Mucosa of rectum (tissue), 2 donors: ENCODE data around the gene GGT6.
A peak's percentile ranks its signal among the peaks of the same experiment; 100 is the strongest.

ENCODE experiments used
- H3K27ac ChIP-seq, 2 donors: one replicate each; pipeline ENCODE4 v1.7.0; 2013; ENCODE audit warnings: inconsistent platforms in 2 of 2, low read depth in 2 of 2, low read length in 2 of 2
- H3K27me3 ChIP-seq, 2 donors: one replicate each; pipeline ENCODE4 v1.7.0; 2013; ENCODE audit warnings: low read length in 2 of 2; ENCODE audit not compliant: control insufficient read depth in 2 of 2, insufficient read depth in 2 of 2
- H3K36me3 ChIP-seq, 2 donors: one replicate each; pipeline ENCODE4 v1.7.0; 2013; ENCODE audit warnings: low read length in 2 of 2; ENCODE audit not compliant: control insufficient read depth in 2 of 2, insufficient read depth in 2 of 2
- H3K4me1 ChIP-seq, 2 donors: one replicate each; pipeline ENCODE4 v1.7.0; 2013; ENCODE audit warnings: low read length in 2 of 2, mild to moderate bottlenecking in 1 of 2; ENCODE audit not compliant: control insufficient read depth in 2 of 2, insufficient read depth in 2 of 2
- H3K4me3 ChIP-seq, 2 donors: one replicate each; pipeline ENCODE4 v1.7.0; 2013; ENCODE audit warnings: low read length in 2 of 2
- H3K9ac ChIP-seq, 2 donors: one replicate each; pipeline ENCODE4 v1.7.0; 2013; ENCODE audit warnings: low read length in 2 of 2, low read depth in 1 of 2, mild to moderate bottlenecking in 1 of 2
- H3K9me3 ChIP-seq, 2 donors: one replicate each; pipeline ENCODE4 v1.7.0; 2013; ENCODE audit warnings: low read length in 2 of 2; ENCODE audit not compliant: control insufficient read depth in 2 of 2
- donor health status: healthy.
- donor health status: Normal muscosa, but diverticular disease.

The GGT6 gene

GRCh38 chr17:4576729-4577322, 16.4 kb upstream of the GGT6 start:
- Histone ChIP-seq H3K9ac (no peak overlapping the region), H3K4me1 (no peaks in the 10 kb centered on the region), H3K9me3 (no peaks in the 10 kb centered on the region), H3K27ac (no peak overlapping the region), H3K27me3 (peaks cover 4 to 8% of the 10 kb centered on the region in 2 donors), H3K36me3 (no peaks in the 10 kb centered on the region), H3K4me3 (no peak overlapping the region)

GRCh38 chr17:4576161-4576558, 15.8 kb upstream of the GGT6 start:
- no peaks in the 10 kb centered on the region for H3K4me1 ChIP-seq
- H3K27me3 ChIP-seq = peaks cover 0 to 2% of the 10 kb centered on the region in 2 donors
- no peaks in the 10 kb centered on the region for H3K36me3 ChIP-seq
- no peak overlapping the region for H3K27ac ChIP-seq
- no peaks in the 10 kb centered on the region for H3K9me3 ChIP-seq
- no peak overlapping the region for H3K9ac ChIP-seq
- no peak overlapping the region for H3K4me3 ChIP-seq

GRCh38 chr17:4574448-4575045, 14.2 kb upstream of the GGT6 start:
- H3K4me1 ChIP-seq = no peaks in the 10 kb centered on the region
- H3K36me3 ChIP-seq = no peaks in the 10 kb centered on the region
- H3K9me3 ChIP-seq = no peaks in the 10 kb centered on the region
- no peak overlapping the region for H3K4me3 ChIP-seq
- no peaks in the 10 kb centered on the region for H3K27me3 ChIP-seq
- no peak overlapping the region for H3K9ac ChIP-seq
- no peak overlapping the region for H3K27ac ChIP-seq

- H3K9ac ChIP-seq = no peak overlapping the region
- H3K4me3 ChIP-seq = no peak overlapping the region
- H3K4me1 ChIP-seq = no peaks in the 10 kb centered on the region
- no peaks in the 10 kb centered on the region for H3K27me3 ChIP-seq
- H3K36me3 ChIP-seq = no peaks in the 10 kb centered on the region
- H3K9me3 ChIP-seq = no peaks in the 10 kb centered on the region
- no peak overlapping the region for H3K27ac ChIP-seq
Observed at GRCh38 chr17:4573669-4574068, 13.3 kb upstream of the GGT6 start.

- Histone ChIP-seq H3K9ac (no peak overlapping the region), H3K4me1 (no peaks in the 10 kb centered on the region), H3K27ac (no peak overlapping the region), H3K27me3 (no peaks in the 10 kb centered on the region), H3K9me3 (no peaks in the 10 kb centered on the region), H3K4me3 (no peak overlapping the region), H3K36me3 (no peaks in the 10 kb centered on the region)
Observed at GRCh38 chr17:4573115-4573514, 12.7 kb upstream of the GGT6 start.

- Histone ChIP-seq H3K4me1 (no peaks in the 10 kb centered on the region), H3K36me3 (no peaks in the 10 kb centered on the region), H3K27ac (no peak overlapping the region), H3K9ac (no peak overlapping the region), H3K4me3 (no peak overlapping the region), H3K9me3 (no peaks in the 10 kb centered on the region), H3K27me3 (no peaks in the 10 kb centered on the region)
Observed at GRCh38 chr17:4572131-4572530, 11.8 kb upstream of the GGT6 start.

- Histone ChIP-seq H3K9me3 (no peaks in the 10 kb centered on the region), H3K9ac (no peak overlapping the region), H3K36me3 (no peaks in the 10 kb centered on the region), H3K27me3 (no peaks in the 10 kb centered on the region), H3K4me3 (no peak overlapping the region), H3K27ac (no peak overlapping the region), H3K4me1 (peaks cover 3 to 6% of the 10 kb centered on the region in 2 donors)
Observed at GRCh38 chr17:4569591-4569990, 9.2 kb upstream of the GGT6 start.

- Histone ChIP-seq H3K27me3 (no peaks in the 10 kb centered on the region), H3K4me1 (peaks cover 12 to 17% of the 10 kb centered on the region in 2 donors), H3K27ac (no peak overlapping the region), H3K36me3 (no peaks in the 10 kb centered on the region), H3K9me3 (no peaks in the 10 kb centered on the region), H3K4me3 (no peak overlapping the region), H3K9ac (no peak overlapping the region)
Observed at GRCh38 chr17:4566785-4567184, 6.4 kb upstream of the GGT6 start.

GRCh38 chr17:4565209-4566141, 5.1 kb upstream of the GGT6 start:
- Histone ChIP-seq H3K27ac (peak overlapping the region in 1 of 2 donors; percentile 23), H3K9me3 (no peaks in the 10 kb centered on the region), H3K4me1 (peaks cover 23 to 29% of the 10 kb centered on the region in 2 donors), H3K27me3 (no peaks in the 10 kb centered on the region), H3K9ac (peak overlapping the region in 1 of 2 donors; percentile 52), H3K4me3 (peak overlapping the region in 1 of 2 donors; percentile 50), H3K36me3 (no peaks in the 10 kb centered on the region)
